B cell (primary cell): Measurements from ENCODE around the gene IFNA1. TPM values are rescaled to one million over a fixed set of nuclear protein-coding genes. Genes with fewer than 3 reads are reported as not detected.
A peak's percentile ranks its signal among the peaks of the same experiment; 100 is the strongest.

ENCODE experiments used
- ATAC-seq: fragments of 200-7000 bp; cut with Tn5 transposase; one replicate; pipeline ENCODE4 v1.10.0; 2021; ENCODE audit warnings: low read depth, mild to moderate bottlenecking, moderate number of reproducible peaks, moderate library complexity
- CTCF ChIA-PET: fragments of 350-600 bp; sonication (Branson Sonifier 250); formaldehyde crosslinking; loops from one replicate; lab custom pipeline; 2021; ENCODE audit warnings: antibody characterized with exemption, inconsistent platforms; lab: Charles Lee
- POLR2A ChIA-PET: fragments of 350-600 bp; sonication (Branson Sonifier 250); formaldehyde crosslinking; loops from one replicate; lab custom pipeline; 2021; ENCODE audit warnings: antibody characterized with exemption; lab: Charles Lee
- DNase-seq: peaks from one replicate; pipeline ENCODE4 v3.0.0; 2013
- H2AFZ ChIP-seq: 2 replicates; pipeline ENCODE4 v1.6.1; 2012; ENCODE audit warnings: mild to moderate bottlenecking, low read depth, low read length; ENCODE audit not compliant: insufficient read depth, poor library complexity, severe bottlenecking
- H3K27ac ChIP-seq, 2 donors: 1 replicate in 1 of 2; 2 replicates in 1 of 2; pipeline ENCODE4 v1.5.1; 2012 to 2013; ENCODE audit warnings: low read length in 2 of 2, mild to moderate bottlenecking in 2 of 2, moderate library complexity in 1 of 2
- H3K27me3 ChIP-seq, 4 experiments: fragments of 200-600 bp in 1 of 4; sonication (generic) in 1 of 4; replicated peaks in 1 of 4; 1 replicate in 2 of 4; 2 replicates in 2 of 4; pipeline versions ENCODE4 v1.6.1 to v1.7.0; 2013 to 2016; ENCODE audit warnings: low read length in 3 of 4, mild to moderate bottlenecking in 2 of 4, mixed read lengths in 1 of 4, moderate library complexity in 1 of 4; ENCODE audit not compliant: insufficient read depth in 4 of 4, control insufficient read depth in 3 of 4; ENCODE audit errors: control extremely low read depth in 1 of 4
- H3K36me3 ChIP-seq, 2 experiments: replicated peaks in 1 of 2; 1 replicate in 1 of 2; 2 replicates in 1 of 2; pipeline versions ENCODE4 v1.6.1 to v1.7.1; 2013; ENCODE audit warnings: low read length in 1 of 2; ENCODE audit not compliant: insufficient read depth in 2 of 2, control insufficient read depth in 1 of 2; ENCODE audit errors: control extremely low read depth in 1 of 2, extremely low read depth in 1 of 2
- H3K4me1 ChIP-seq, 2 donors: fragments of 200-600 bp in 1 of 2; sonication (generic) in 1 of 2; 1 replicate in 1 of 2; 2 replicates in 1 of 2; pipeline versions ENCODE4 v1.5.1 to v1.6.1; 2013 to 2017; ENCODE audit warnings: low read length in 2 of 2; ENCODE audit not compliant: control insufficient read depth in 2 of 2, insufficient read depth in 2 of 2
- H3K4me2 ChIP-seq: replicated peaks from 2 replicates; pipeline ENCODE3; 2012; ENCODE audit warnings: mild to moderate bottlenecking, low read depth, low read length; ENCODE audit not compliant: poor library complexity, severe bottlenecking
- H3K4me3 ChIP-seq, 5 experiments: fragments of 200-600 bp in 1 of 5; sonication (generic) in 1 of 5; 1 replicate in 3 of 5; 2 replicates in 2 of 5; pipeline versions ENCODE4 v1.5.1 to v1.7.0; 2011 to 2016; ENCODE audit warnings: low read length in 4 of 5, mild to moderate bottlenecking in 4 of 5, low read depth in 2 of 5, control low read depth in 1 of 5, moderate library complexity in 1 of 5; ENCODE audit not compliant: insufficient read depth in 1 of 5; ENCODE audit errors: control extremely low read depth in 1 of 5, extremely low read depth in 1 of 5
- H3K79me2 ChIP-seq: fragments of 200-600 bp; sonication (generic); one replicate; pipeline ENCODE4 v1.6.0; 2016; ENCODE audit warnings: low read length; ENCODE audit not compliant: control insufficient read depth, insufficient read depth
- H3K9ac ChIP-seq: fragments of 200-600 bp; sonication (generic); 2 replicates; pipeline ENCODE4 v1.6.1; 2017; ENCODE audit warnings: mild to moderate bottlenecking, low read length, moderate library complexity
- H3K9me3 ChIP-seq, 3 donors: one replicate each; pipeline versions ENCODE4 v1.6.1 to v1.7.1; 2013; ENCODE audit warnings: low read length in 2 of 3; ENCODE audit not compliant: control insufficient read depth in 2 of 3, insufficient read depth in 1 of 3; ENCODE audit errors: control extremely low read depth in 1 of 3
- H4K20me1 ChIP-seq: 2 replicates; pipeline ENCODE4 v1.6.0; 2012; ENCODE audit warnings: mild to moderate bottlenecking, low read length; ENCODE audit not compliant: insufficient read depth, control insufficient read depth, poor library complexity, severe bottlenecking
- H3K27ac Mint-ChIP-seq: one replicate; pipeline ENCODE4 v1.8.0; 2021; ENCODE audit warnings: mixed read lengths
- H3K27me3 Mint-ChIP-seq: one replicate; pipeline ENCODE4 v1.8.0; 2021; ENCODE audit warnings: mixed read lengths
- H3K4me1 Mint-ChIP-seq: one replicate; pipeline ENCODE4 v1.8.0; 2021; ENCODE audit warnings: mixed read lengths
- H3K4me3 Mint-ChIP-seq: one replicate; pipeline ENCODE4 v1.8.0; 2021; ENCODE audit warnings: mixed read lengths
- H3K9me3 Mint-ChIP-seq: one replicate; pipeline ENCODE4 v1.8.0; 2022; ENCODE audit warnings: mixed read lengths; ENCODE audit not compliant: insufficient read depth
- CTCF ChIP-seq: fragments of 200-600 bp; IDR thresholded peaks from one replicate; pipeline ENCODE4 v1.8.0; 2022; ENCODE audit warnings: antibody characterized with exemption, mild to moderate bottlenecking
- EZH2 ChIP-seq: IDR thresholded peaks from 2 replicates; pipeline ENCODE4 v1.6.1; 2012; ENCODE audit warnings: borderline replicate concordance, low read depth, mild to moderate bottlenecking, moderate library complexity, low read length; ENCODE audit not compliant: insufficient read depth, poor library complexity, severe bottlenecking
- WGBS: methylation state at CpG from one replicate; pipeline ENCODE4 v1.1.5; 2013; ENCODE audit warnings: missing lambda C conversion rate; ENCODE audit not compliant: insufficient coverage; 5-methylcytosine and 5-hydroxymethylcytosine counted together
- intact Hi-C: fragments of 100-400 bp; cut with micrococcal nuclease; formaldehyde crosslinking; loops from one replicate; pipeline ENCODE4 v1.10.0; 2022
- polyA plus RNA-seq: library from polyadenylated mRNA; depleted of rRNA; stranded (reverse); fragments of >200 nt; gene quantifications from 2 replicates; pipeline ENCODE4 v1.2.3, GENCODE V29; 2012
- total RNA-seq, 2 donors: library from RNA; stranded (reverse); fragments of 120-200 nt in 1 of 2; gene quantifications; 1 replicate in 1 of 2; 2 replicates in 1 of 2; pipeline versions ENCODE4 v1.2.3 to v1.2.4, GENCODE V29; 2013 to 2022

The IFNA1 gene
- total and polyA plus RNA-seq, 2 donors (not counting 1 experiment from before 2014, with no cell fraction given), result not detected

GRCh38 chr9:21413151-21413550 is 27.1 kb upstream of the IFNA1 start:
- Histone ChIP-seq H3K36me3 (no peaks in the 10 kb centered on the region), H4K20me1 (no peaks in the 10 kb centered on the region), H3K79me2 (no peaks in the 10 kb centered on the region), H2AFZ (no peak overlapping the region), H3K9ac (no peak overlapping the region), H3K4me3 (no peak overlapping the region), H3K27me3 (peaks cover 0 to 36% (median 18%) of the 10 kb centered on the region in 4 experiments), H3K4me2 (peak overlapping the region; percentile 61), H3K9me3 (no peaks in the 10 kb centered on the region), H3K27ac (no peak overlapping the region), H3K4me1 (peaks cover 21 to 30% of the 10 kb centered on the region in 2 donors)
- peaks cover 29% of the 10 kb centered on the region for H3K4me1 Mint-ChIP-seq
- no peak overlapping the region for H3K27ac Mint-ChIP-seq
- H3K27me3 Mint-ChIP-seq, result peaks cover 50% of the 10 kb centered on the region
- no peak for TF ChIP-seq CTCF
- ATAC-seq, result no peak
- POLR2A ChIA-PET, result no interaction called here
- no peak for DNase-seq
- intact Hi-C loops, result loop anchor here (2.0 kb wide), 2 partner anchors 14 to 16 kb away; no protein-coding TSS in a partner anchor
- CTCF ChIA-PET, result interaction anchor here (1.4 to 1.9 kb wide), 3 partner anchors 11 to 19 kb away, joined by 4 to 6 read pairs (median 4); no protein-coding TSS in a partner anchor
- H3K9me3 Mint-ChIP-seq, result no peaks in the 10 kb centered on the region
- no peak overlapping the region for H3K4me3 Mint-ChIP-seq
- no CpG with 5 or more reads among the region's 4 CpGs for WGBS

GRCh38 chr9:21413624-21414023 is 26.6 kb upstream of the IFNA1 start:
- peaks cover 0 to 36% (median 18%) of the 10 kb centered on the region in 4 experiments for H3K27me3 ChIP-seq
- H3K9ac ChIP-seq, result no peak overlapping the region
- H2AFZ ChIP-seq, result no peak overlapping the region
- WGBS, result 63% methylated on average over 3 of the region's 5 CpGs
- TF ChIP-seq EZH2, result no peak
- TF ChIP-seq CTCF, result no peak
- peaks cover 21 to 30% of the 10 kb centered on the region in 2 donors for H3K4me1 ChIP-seq
- H3K4me2 ChIP-seq, result no peak overlapping the region
- no peak overlapping the region for H3K4me3 Mint-ChIP-seq
- CTCF ChIA-PET, result interaction anchor here (1.4 to 1.9 kb wide), 2 partner anchors 15 to 20 kb away, joined by 4 to 6 read pairs; no protein-coding TSS in a partner anchor
- H3K27ac Mint-ChIP-seq, result no peak overlapping the region
- no peak overlapping the region for H3K27ac ChIP-seq
- POLR2A ChIA-PET, result no interaction called here
- H3K36me3 ChIP-seq, result no peaks in the 10 kb centered on the region
- peaks cover 29% of the 10 kb centered on the region for H3K4me1 Mint-ChIP-seq
- no peak overlapping the region for H3K4me3 ChIP-seq
- no peak for DNase-seq
- no peak for ATAC-seq
- no peaks in the 10 kb centered on the region for H3K79me2 ChIP-seq
- no peaks in the 10 kb centered on the region for H3K9me3 ChIP-seq
- peaks cover 50% of the 10 kb centered on the region for H3K27me3 Mint-ChIP-seq
- intact Hi-C loops, result loop anchor here (2.0 kb wide), 2 partner anchors 15 kb away; no protein-coding TSS in a partner anchor
- H3K9me3 Mint-ChIP-seq, result no peaks in the 10 kb centered on the region
- H4K20me1 ChIP-seq, result no peaks in the 10 kb centered on the region
